NB4 (cell line): ENCODE measurements around the gene TPST2.
A peak's percentile ranks its signal among the peaks of the same experiment; 100 is the strongest.

Source experiments
- DNase-seq: peaks from one replicate; pipeline ENCODE4 v3.0.0; 2010; ENCODE audit warnings: low read depth
- H3K4me3 ChIP-seq: one replicate; pipeline ENCODE4 v1.5.1; 2011; ENCODE audit warnings: mild to moderate bottlenecking, low read depth, low read length, moderate library complexity
- MYC ChIP-seq: IDR thresholded peaks from 2 replicates; pipeline ENCODE4 v1.6.1; 2011; ENCODE audit warnings: low read depth, low read length
- POLR2A ChIP-seq: IDR thresholded peaks from 2 replicates; pipeline ENCODE4 v1.6.1; 2011; ENCODE audit warnings: mild to moderate bottlenecking; ENCODE audit not compliant: insufficient read length; ENCODE audit errors: extremely low read depth
- TF ChIP-seq, protein P1 (sequence below): IDR thresholded peaks from one replicate; pipeline ENCODE4 v1.5.1; 2012; ENCODE audit warnings: low read depth, low read length
- TF ChIP-seq, protein P2 (sequence below): IDR thresholded peaks from 2 replicates; pipeline ENCODE4 v1.6.1; 2011; ENCODE audit warnings: low read depth, low read length

Gene TPST2

DNA sequence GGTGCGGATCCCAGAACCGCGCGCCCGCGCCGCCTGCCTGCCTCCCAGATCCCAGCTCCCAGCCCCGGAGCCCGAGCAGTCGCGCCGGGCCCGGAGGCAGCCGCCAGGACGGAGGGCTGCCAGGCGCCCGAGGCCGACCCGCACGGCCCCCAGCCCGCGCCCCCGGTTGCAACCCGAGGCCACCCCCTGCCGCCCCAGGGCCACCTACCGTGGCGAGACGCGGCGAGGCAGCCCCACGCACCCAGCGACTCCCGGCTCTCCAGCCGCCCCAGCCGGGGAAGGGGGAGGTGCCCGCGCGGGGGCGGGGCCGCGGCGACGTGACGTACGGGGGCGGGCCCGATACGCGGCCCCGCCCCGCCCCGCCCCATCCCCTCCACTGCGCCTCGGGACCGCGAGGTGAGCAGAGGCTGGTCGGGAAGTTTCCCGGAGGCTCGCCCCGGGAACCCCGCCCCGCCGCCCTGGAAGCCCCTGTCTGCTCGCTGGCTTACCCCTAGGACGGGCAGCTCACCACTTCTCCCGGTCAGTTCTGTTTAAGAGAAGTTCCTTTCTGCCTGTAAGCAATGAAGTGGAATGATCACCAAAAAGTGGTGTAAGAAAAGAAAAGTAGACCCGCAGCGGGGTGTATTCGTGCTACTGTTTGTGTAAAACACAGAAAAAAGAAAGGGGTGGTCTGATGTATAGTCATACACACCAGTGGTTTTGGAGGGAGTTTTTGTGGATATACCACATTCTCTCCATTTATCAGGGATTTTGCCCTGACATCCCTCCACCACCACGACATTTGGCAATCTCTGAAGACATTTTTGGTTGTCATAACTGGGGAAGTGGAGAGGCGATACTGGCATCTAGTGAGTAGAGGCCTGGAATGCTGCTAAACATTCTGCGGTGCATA is at the start of gene TPST2:
TPST2 (minus strand) TSS at position 288 of the 892 bp plus-strand sequence. CDS start 48,502 bp downstream, outside the sequence.
- peak within 1 kb of the TSS; percentile 78 for H3K4me3 ChIP-seq
- TF ChIP-seq MYC, result no peak
- TF ChIP-seq, protein P1, sequence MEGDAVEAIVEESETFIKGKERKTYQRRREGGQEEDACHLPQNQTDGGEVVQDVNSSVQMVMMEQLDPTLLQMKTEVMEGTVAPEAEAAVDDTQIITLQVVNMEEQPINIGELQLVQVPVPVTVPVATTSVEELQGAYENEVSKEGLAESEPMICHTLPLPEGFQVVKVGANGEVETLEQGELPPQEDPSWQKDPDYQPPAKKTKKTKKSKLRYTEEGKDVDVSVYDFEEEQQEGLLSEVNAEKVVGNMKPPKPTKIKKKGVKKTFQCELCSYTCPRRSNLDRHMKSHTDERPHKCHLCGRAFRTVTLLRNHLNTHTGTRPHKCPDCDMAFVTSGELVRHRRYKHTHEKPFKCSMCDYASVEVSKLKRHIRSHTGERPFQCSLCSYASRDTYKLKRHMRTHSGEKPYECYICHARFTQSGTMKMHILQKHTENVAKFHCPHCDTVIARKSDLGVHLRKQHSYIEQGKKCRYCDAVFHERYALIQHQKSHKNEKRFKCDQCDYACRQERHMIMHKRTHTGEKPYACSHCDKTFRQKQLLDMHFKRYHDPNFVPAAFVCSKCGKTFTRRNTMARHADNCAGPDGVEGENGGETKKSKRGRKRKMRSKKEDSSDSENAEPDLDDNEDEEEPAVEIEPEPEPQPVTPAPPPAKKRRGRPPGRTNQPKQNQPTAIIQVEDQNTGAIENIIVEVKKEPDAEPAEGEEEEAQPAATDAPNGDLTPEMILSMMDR, result no peak
- TF ChIP-seq, protein P2, sequence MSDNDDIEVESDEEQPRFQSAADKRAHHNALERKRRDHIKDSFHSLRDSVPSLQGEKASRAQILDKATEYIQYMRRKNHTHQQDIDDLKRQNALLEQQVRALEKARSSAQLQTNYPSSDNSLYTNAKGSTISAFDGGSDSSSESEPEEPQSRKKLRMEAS, result no peak
- peak; percentile 75 for TF ChIP-seq POLR2A
- peak; percentile 79 for DNase-seq

- DNase-seq, result no peak
- H3K4me3 ChIP-seq, result no peak overlapping the region
- TF ChIP-seq POLR2A (no peak), MYC (no peak)
- TF ChIP-seq, protein P1, result no peak
- TF ChIP-seq, protein P2, result no peak
These were observed 46.4 kb upstream of the TPST2 start for GRCh38 chr22:26636296-26636695.

DNA sequence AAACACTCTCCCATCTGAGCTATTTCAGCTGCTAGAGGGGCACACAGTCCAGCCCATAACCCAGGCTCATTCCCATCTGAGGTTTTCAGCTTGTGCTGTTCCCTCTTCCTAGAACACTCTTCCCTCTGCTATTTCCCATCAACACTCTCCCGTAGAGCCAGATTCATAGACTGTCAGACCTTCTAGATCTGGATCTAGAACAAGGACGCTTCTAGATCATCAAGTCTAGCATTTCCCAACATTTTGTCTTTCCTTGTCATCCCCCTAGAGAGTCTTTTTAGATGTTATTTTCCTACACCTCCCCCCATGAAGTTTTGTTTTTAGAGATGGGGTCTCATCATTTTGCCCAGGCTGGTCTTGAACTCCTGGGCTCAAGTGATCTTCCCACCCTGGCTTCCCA is 45.2 kb upstream of the TPST2 start:
- TF ChIP-seq MYC (no peak), POLR2A (no peak)
- TF ChIP-seq, protein P2, result no peak
- TF ChIP-seq, protein P1, result no peak
- no peak for DNase-seq
- H3K4me3 ChIP-seq, result no peak overlapping the region

- H3K4me3 ChIP-seq, result no peak overlapping the region
- TF ChIP-seq POLR2A, result no peak
- no peak for TF ChIP-seq MYC
- TF ChIP-seq, protein P2, result no peak
- TF ChIP-seq, protein P1, result no peak
- no peak for DNase-seq
These were observed 44.3 kb upstream of the TPST2 start for GRCh38 chr22:26634189-26634588.

DNA sequence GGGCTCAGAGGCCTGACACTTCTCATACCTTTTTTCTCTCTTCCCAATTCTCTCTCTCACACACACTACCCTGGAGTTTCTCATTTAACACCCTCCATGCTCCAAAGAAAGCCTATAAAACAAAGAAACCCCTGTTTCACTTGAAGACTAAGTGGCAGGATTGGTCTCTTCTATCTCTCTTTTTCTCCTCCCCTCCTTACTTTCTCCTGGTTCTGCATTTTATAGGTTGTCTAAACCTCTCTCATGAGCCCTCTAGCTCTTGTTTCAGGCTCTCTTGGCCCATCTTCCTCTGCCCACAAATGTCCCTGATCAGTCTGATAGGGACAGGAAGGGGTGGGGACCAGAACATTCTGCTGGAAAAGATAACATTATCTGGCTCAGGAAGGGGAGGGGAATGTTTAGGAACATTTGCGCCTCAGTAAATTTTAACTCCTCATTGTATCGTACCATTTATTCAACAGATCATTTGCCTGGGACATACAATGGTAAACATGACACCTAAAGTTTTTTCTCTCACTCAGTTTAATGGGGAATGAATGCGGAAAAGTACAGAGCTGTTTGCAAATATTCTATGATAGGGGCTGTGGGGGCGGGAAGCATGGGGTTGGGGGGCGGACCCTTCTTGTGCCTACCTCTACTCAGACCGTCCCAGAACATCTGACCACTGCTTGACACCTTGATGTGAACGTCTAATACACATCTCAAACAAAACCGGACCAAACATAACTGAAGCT is 42.7 kb upstream of the TPST2 start:
- H3K4me3 ChIP-seq, result no peak overlapping the region
- TF ChIP-seq MYC (no peak), POLR2A (no peak)
- TF ChIP-seq, protein P2, result no peak
- TF ChIP-seq, protein P1, result no peak
- no peak for DNase-seq
